Thymus (tissue), 11 donors: ENCODE results near the gene MGAT4B. TPM values are rescaled to one million over a fixed set of nuclear protein-coding genes. Genes with fewer than 3 reads are reported as not detected.

ENCODE experiments used
- DNase-seq, 9 donors: peaks; one replicate each; pipeline ENCODE4 v3.0.0-alpha.2; 2013; ENCODE audit warnings: low spot score in 9 of 9, low read depth in 6 of 9, missing footprints in 1 of 9
- H3K27ac ChIP-seq, 2 donors: one replicate each; pipeline ENCODE4 v1.5.1; 2013; ENCODE audit warnings: control low read depth in 1 of 2, low read depth in 1 of 2, low read length in 1 of 2, mild to moderate bottlenecking in 1 of 2, moderate library complexity in 1 of 2
- H3K27me3 ChIP-seq, 2 donors: one replicate each; pipeline ENCODE4 v1.5.1; 2013; ENCODE audit warnings: low read length in 1 of 2; ENCODE audit not compliant: control insufficient read depth in 2 of 2, insufficient read depth in 1 of 2
- H3K36me3 ChIP-seq, 2 donors: one replicate each; pipeline ENCODE4 v1.5.1; 2013; ENCODE audit warnings: low read length in 1 of 2, mild to moderate bottlenecking in 1 of 2, moderate library complexity in 1 of 2; ENCODE audit not compliant: control insufficient read depth in 2 of 2, insufficient read depth in 2 of 2
- H3K4me1 ChIP-seq, 2 donors: one replicate each; pipeline ENCODE4 v1.5.1; 2013; ENCODE audit warnings: low read length in 2 of 2; ENCODE audit not compliant: control insufficient read depth in 2 of 2, insufficient read depth in 2 of 2
- H3K4me3 ChIP-seq, 2 donors: one replicate each; pipeline ENCODE4 v1.5.1; 2013; ENCODE audit warnings: low read length in 2 of 2, control low read depth in 1 of 2, mild to moderate bottlenecking in 1 of 2
- H3K9me3 ChIP-seq, 2 donors: one replicate each; pipeline ENCODE4 v1.5.1; 2013; ENCODE audit warnings: low read length in 1 of 2, mild to moderate bottlenecking in 1 of 2; ENCODE audit not compliant: control insufficient read depth in 2 of 2, insufficient read depth in 1 of 2
- WGBS: extraction: QIAGEN DNeasy Blood & Tissue Kit; methylation state at CpG from one replicate; pipeline ENCODE4 v1.1.7; 2013; 5-methylcytosine and 5-hydroxymethylcytosine counted together
- polyA plus RNA-seq: library from polyadenylated mRNA; stranded (reverse); fragments of 200-250 nt; gene quantifications from one replicate; pipeline ENCODE4 v1.2.3, GENCODE V29; 2013
- total RNA-seq: library from RNA; stranded (reverse); fragments of 120-200 nt; gene quantifications from one replicate; pipeline ENCODE4 v1.2.4, GENCODE V29; 2013
- donor health status: healthy.

Gene MGAT4B
- total and polyA plus RNA-seq, 2 donors: 23.6 to 56.7 TPM

DNA sequence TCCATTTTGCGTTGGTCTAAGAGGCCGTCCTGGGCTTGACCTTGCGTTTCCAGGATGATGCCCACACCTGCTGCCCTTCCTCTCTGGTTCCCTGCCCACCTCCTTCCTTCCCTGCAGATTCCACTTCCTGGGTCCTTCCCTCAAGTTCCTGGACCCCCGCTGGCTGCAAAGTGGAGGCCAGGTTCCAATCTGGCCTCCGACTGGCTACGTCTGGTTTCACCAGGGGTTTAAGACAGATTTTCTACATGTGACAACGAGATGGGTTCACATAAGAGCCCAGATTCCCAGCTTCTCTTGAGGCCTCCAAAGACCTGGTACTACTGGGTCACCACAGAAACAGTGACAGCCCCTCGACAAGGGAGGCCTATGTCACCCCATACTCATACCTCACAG, 2.1 kb downstream of the MGAT4B start:
- H3K4me3 ChIP-seq: no peak overlapping the region
- H3K27me3 ChIP-seq: peaks cover 0 to 10% of the 10 kb centered on the region in 2 donors
- no peak for DNase-seq
- H3K27ac ChIP-seq: no peak overlapping the region
- no peaks in the 10 kb centered on the region for H3K9me3 ChIP-seq
- H3K4me1 ChIP-seq: peaks cover 16 to 42% of the 10 kb centered on the region in 2 donors
- peaks cover 5 to 13% of the 10 kb centered on the region in 2 donors for H3K36me3 ChIP-seq
- 96% methylated on average over 8 of the region's 8 CpGs for WGBS

DNA sequence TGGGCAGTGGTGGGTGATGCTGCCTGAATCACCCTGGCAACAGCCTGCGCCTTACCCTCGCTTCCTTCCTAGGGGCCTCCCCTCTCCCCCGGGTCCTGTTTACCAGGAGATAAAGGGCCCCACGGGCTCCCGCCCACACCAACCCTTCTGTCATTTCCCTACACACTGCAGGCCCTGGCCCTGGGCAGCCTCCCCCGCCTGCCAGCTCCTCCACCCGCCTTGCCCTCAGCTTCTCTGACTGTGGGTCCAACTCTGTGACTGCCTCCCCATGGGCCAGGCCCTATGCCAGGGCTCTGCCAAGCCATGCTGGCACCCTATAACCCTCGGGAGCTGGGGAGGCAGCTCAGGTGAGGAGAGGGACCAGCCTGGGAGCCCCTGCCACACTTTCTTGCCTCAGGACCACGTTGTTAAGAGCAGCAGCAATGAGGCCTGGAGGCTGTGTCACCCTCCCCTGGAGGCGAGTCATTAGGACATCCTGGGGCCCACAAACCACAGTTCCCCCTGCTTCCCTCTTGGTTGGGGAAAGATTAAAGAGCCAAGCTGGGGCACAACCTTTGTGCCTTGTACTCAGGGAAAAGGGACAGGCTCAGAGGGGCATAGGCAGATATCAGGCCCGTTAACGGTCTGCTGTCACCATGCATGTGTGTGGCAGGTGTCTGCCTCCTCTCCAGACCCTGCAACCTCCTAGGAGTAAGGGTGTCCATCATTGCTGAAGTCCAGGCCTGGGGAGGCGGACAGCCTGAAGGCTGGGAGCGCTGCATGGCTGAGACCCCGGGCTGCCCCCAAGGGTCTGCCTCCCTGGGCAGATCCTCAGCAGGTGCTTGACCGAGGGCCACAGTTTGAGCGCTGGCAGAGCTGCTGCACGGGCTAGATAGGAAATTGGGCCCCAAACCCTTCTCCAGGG, 2.8 kb downstream of the MGAT4B start:
- Histone ChIP-seq H3K4me1 (peaks cover 16 to 42% of the 10 kb centered on the region in 2 donors), H3K4me3 (no peak overlapping the region), H3K27me3 (peaks cover 0 to 10% of the 10 kb centered on the region in 2 donors), H3K36me3 (peaks cover 11 to 18% of the 10 kb centered on the region in 2 donors), H3K9me3 (peaks cover 0 to under 1% of the 10 kb centered on the region in 2 donors), H3K27ac (no peak overlapping the region)
- 51% methylated on average over 18 of the region's 18 CpGs for WGBS
- DNase-seq: peak in 1 of 9 donors; percentile 49

GRCh38 chr5:179802950-179803562, 3.6 kb downstream of the MGAT4B start:
- DNase-seq: no peak
- Histone ChIP-seq H3K27me3 (peaks cover 0 to 10% of the 10 kb centered on the region in 2 donors), H3K36me3 (peaks cover 17 to 24% of the 10 kb centered on the region in 2 donors), H3K27ac (no peak overlapping the region), H3K9me3 (peaks cover 0 to 2% of the 10 kb centered on the region in 2 donors), H3K4me1 (peaks cover 16 to 42% of the 10 kb centered on the region in 2 donors), H3K4me3 (no peak overlapping the region)
- WGBS: 83% methylated on average over 11 of the region's 11 CpGs

DNA sequence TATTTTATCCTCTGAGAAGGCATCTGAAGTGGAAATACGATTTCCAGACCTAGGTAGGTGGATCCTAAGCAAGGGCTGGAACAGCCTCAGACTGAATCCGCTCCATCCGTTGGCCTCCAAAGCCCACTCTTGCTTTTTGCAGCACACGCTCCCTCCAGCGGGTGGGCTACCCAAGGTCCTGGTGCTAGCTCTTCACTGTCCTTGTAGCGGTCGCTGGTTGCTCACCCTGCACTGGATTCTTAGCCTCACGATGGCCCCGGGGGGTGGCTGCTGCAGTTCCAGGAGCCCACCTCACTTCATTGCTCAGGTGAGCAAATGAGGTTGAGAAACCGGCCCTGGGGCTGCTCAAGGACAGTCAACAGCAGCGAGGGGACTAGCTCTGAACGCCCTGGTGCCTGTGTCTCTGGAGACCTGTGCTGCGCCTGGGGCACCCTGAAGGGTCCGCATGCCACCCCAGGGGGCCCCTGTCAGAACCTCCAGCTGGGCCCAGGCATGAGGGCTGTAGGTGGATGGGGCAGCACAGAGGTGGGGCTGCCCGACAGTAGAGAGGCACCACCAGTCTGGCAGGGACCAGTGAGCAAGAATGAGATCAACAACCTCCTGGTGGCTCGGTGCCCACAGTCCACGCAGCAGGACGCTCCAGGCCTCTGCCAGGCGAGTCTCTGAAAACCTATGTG, 4.3 kb downstream of the MGAT4B start:
- H3K9me3 ChIP-seq: peaks cover 0 to 2% of the 10 kb centered on the region in 2 donors
- H3K27me3 ChIP-seq: peaks cover 0 to 9% of the 10 kb centered on the region in 2 donors
- no peak overlapping the region for H3K27ac ChIP-seq
- H3K4me1 ChIP-seq: peaks cover 14 to 39% of the 10 kb centered on the region in 2 donors
- no peak for DNase-seq
- peaks cover 24 to 28% of the 10 kb centered on the region in 2 donors for H3K36me3 ChIP-seq
- no peak overlapping the region for H3K4me3 ChIP-seq
- WGBS: 97% methylated on average over 19 of the region's 19 CpGs

- no peak overlapping the region for H3K27ac ChIP-seq
- H3K9me3 ChIP-seq: peaks cover 2 to 3% of the 10 kb centered on the region in 2 donors
- peaks cover 26 to 32% of the 10 kb centered on the region in 2 donors for H3K36me3 ChIP-seq
- WGBS: 75% methylated on average over 67 of the region's 67 CpGs
- H3K27me3 ChIP-seq: peaks cover 0 to 7% of the 10 kb centered on the region in 2 donors
- H3K4me3 ChIP-seq: no peak overlapping the region
- peaks cover 12 to 40% of the 10 kb centered on the region in 2 donors for H3K4me1 ChIP-seq
- DNase-seq: peak in 3 of 9 donors; percentile 72 to 86 (median 83)
Observed at GRCh38 chr5:179801304-179802206, 5.1 kb downstream of the MGAT4B start.

DNA sequence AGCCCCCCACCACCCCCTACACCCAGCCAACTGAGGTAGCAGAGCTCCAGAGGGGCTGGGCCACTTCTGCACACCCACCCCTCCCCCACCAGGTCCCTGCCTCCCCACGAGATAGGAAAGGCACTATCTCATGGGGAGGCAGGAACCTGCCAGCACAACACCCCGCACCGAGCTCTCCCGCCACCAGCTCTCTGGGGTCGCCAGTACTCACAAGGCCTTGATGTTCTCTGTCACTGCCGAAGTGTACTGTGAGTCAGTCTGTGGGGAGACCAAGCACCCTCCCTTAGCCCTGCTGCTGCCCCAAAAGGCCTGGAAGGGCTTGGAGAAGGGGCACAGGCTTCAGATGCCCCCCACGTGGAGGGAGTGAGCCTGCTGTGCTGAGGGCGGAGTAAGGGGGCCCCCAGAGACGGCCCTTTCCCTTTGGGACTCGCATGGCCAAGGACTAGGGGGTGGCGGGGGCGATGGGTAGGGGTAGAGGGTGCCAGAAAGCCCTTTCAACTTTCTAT, 5.9 kb downstream of the MGAT4B start:
- peaks cover 0 to 11% of the 10 kb centered on the region in 2 donors for H3K27me3 ChIP-seq
- peaks cover 2 to 5% of the 10 kb centered on the region in 2 donors for H3K9me3 ChIP-seq
- no peak for DNase-seq
- peaks cover 10 to 44% of the 10 kb centered on the region in 2 donors for H3K4me1 ChIP-seq
- 92% methylated on average over 12 of the region's 12 CpGs for WGBS
- H3K27ac ChIP-seq: no peak overlapping the region
- no peak overlapping the region for H3K4me3 ChIP-seq
- peaks cover 26 to 32% of the 10 kb centered on the region in 2 donors for H3K36me3 ChIP-seq

DNA sequence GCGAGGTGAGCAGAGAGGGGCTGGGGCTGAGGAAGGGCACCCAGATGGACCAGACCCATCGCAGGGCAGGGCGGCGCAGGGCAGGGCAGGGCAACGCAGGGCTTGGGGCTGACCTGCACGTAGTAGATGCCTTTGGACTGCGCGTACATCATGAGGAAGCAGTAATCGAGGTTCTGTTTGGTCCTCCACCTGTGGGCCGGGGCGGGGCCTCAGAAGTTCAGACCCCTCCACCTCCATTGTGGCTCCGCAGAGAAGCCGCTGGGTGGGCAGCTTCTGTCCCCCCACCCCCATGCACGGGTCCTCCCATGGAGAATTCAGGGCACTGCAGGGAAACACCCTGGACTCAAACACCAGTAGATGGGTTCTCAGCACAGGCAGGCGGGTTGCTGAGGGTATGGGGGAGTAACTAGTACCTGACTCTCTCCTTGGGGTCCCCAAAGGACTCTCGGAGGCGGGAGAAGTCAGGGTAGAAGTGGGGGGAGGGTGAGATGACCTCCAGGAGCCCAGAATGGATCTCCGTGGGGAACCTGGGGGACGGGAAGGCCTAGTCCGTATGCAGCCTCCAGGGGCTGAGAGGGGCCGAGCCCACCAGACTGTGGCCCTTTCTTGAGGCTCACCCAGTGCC, 6.5 kb downstream of the MGAT4B start:
- 98% methylated on average over 21 of the region's 21 CpGs for WGBS
- H3K27me3 ChIP-seq: peaks cover 3 to 13% of the 10 kb centered on the region in 2 donors
- no peak overlapping the region for H3K4me3 ChIP-seq
- H3K4me1 ChIP-seq: peaks cover 9 to 42% of the 10 kb centered on the region in 2 donors
- H3K9me3 ChIP-seq: peaks cover 2 to 5% of the 10 kb centered on the region in 2 donors
- no peak for DNase-seq
- H3K27ac ChIP-seq: no peak overlapping the region
- H3K36me3 ChIP-seq: peaks cover 26 to 32% of the 10 kb centered on the region in 2 donors

DNA sequence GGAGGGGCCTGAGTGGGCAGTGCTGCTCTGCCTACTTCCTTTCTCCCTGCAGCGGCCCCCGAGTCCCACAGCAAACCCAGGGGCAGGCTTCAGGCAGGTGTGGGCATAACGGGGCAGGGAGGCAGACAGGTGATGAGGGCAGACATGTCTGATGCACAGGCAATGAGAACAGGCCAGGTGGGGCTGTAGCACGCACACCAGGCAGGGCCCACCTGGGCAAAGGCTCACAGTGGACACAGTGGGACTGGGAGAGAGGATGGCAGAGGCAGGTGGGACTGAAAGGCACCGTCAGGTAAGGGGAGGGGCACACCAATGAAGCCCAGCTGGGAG, 7.1 kb downstream of the MGAT4B start:
- H3K27me3 ChIP-seq: peaks cover 3 to 18% of the 10 kb centered on the region in 2 donors
- H3K27ac ChIP-seq: no peak overlapping the region
- peaks cover 2 to 5% of the 10 kb centered on the region in 2 donors for H3K9me3 ChIP-seq
- H3K4me1 ChIP-seq: peaks cover 9 to 42% of the 10 kb centered on the region in 2 donors
- no peak for DNase-seq
- 93% methylated on average over 5 of the region's 5 CpGs for WGBS
- H3K4me3 ChIP-seq: no peak overlapping the region
- H3K36me3 ChIP-seq: peaks cover 26 to 32% of the 10 kb centered on the region in 2 donors
